ENCODE measurements around the gene SLC4A11. TPM values are rescaled to one million over a fixed set of nuclear protein-coding genes. Genes with fewer than 3 reads are reported as not detected.

SLC4A11 gene
- polyA plus RNA-seq (2012; ENCODE audit: low read depth, missing spikeins), result 0.41 TPM

GRCh38 chr20:3239026-3239866, at the start of gene SLC4A11:
SLC4A11 (minus strand) TSS chr20:3239190; CDS start chr20:3239137, 53 bp downstream.
- TF ChIP-seq POLR2AphosphoS5 (IDR thresholded peaks at IDR 0.05; ENCODE audit: low read depth, low read length) (no peak), PAX5 (IDR thresholded peaks at IDR 0.05; ENCODE audit: insufficient read depth, low read length, severe bottlenecking) (no peak), POLR2A (IDR thresholded peaks at IDR 0.05; ENCODE audit: low read depth, low read length) (no peak), TAF1 (IDR thresholded peaks at IDR 0.05; ENCODE audit: low read depth, low read length) (no peak)
- DNase-seq (ENCODE audit: insufficient read length, low spot score), result peak; percentile 91
- peak; percentile 64 for FAIRE-seq

- no peak for FAIRE-seq
- TF ChIP-seq TAF1 (IDR thresholded peaks at IDR 0.05; ENCODE audit: low read depth, low read length) (no peak), SPI1 (IDR thresholded peaks at IDR 0.05; ENCODE audit: low read depth, low read length) (no peak), POLR2A (IDR thresholded peaks at IDR 0.05; ENCODE audit: low read depth, low read length) (no peak), POU2F2 (IDR thresholded peaks at IDR 0.05; ENCODE audit: low read depth, low read length) (no peak), PAX5 (IDR thresholded peaks at IDR 0.05; ENCODE audit: insufficient read depth, low read length, severe bottlenecking) (no peak), POLR2AphosphoS5 (IDR thresholded peaks at IDR 0.05; ENCODE audit: low read depth, low read length) (no peak)
These were observed 44.3 kb upstream of the SLC4A11 start for GRCh38 chr20:3283222-3283820.

GRCh38 chr20:3282271-3283221, 43.6 kb upstream of the SLC4A11 start:
- FAIRE-seq, result no peak
- DNase-seq (ENCODE audit: insufficient read length, low spot score), result no peak
- TF ChIP-seq POLR2A (IDR thresholded peaks at IDR 0.05; ENCODE audit: low read depth, low read length) (no peak), SPI1 (IDR thresholded peaks at IDR 0.05; ENCODE audit: low read depth, low read length) (no peak), POLR2AphosphoS5 (IDR thresholded peaks at IDR 0.05; ENCODE audit: low read depth, low read length) (no peak), TAF1 (IDR thresholded peaks at IDR 0.05; ENCODE audit: low read depth, low read length) (no peak), PAX5 (IDR thresholded peaks at IDR 0.05; ENCODE audit: insufficient read depth, low read length, severe bottlenecking) (no peak), POU2F2 (IDR thresholded peaks at IDR 0.05; ENCODE audit: low read depth, low read length) (no peak)

More at GRCh38 chr20:3283222-3283820, 44.3 kb upstream of the SLC4A11 start:
- no peak for DNase-seq (ENCODE audit: insufficient read length, low spot score)

GRCh38 chr20:3281437-3281836, 42.4 kb upstream of the SLC4A11 start:
- no peak for TF ChIP-seq PAX5 (IDR thresholded peaks at IDR 0.05; ENCODE audit: insufficient read depth, low read length, severe bottlenecking)
- no peak for TF ChIP-seq SPI1 (IDR thresholded peaks at IDR 0.05; ENCODE audit: low read depth, low read length)
- TF ChIP-seq TAF1 (IDR thresholded peaks at IDR 0.05; ENCODE audit: low read depth, low read length), result no peak
- TF ChIP-seq POLR2A (IDR thresholded peaks at IDR 0.05; ENCODE audit: low read depth, low read length), result no peak
- TF ChIP-seq POLR2AphosphoS5 (IDR thresholded peaks at IDR 0.05; ENCODE audit: low read depth, low read length), result no peak
- TF ChIP-seq POU2F2 (IDR thresholded peaks at IDR 0.05; ENCODE audit: low read depth, low read length), result no peak
- FAIRE-seq, result no peak
- DNase-seq (ENCODE audit: insufficient read length, low spot score), result no peak

- no peak for FAIRE-seq
- DNase-seq (ENCODE audit: insufficient read length, low spot score), result no peak
- TF ChIP-seq SPI1 (IDR thresholded peaks at IDR 0.05; ENCODE audit: low read depth, low read length), result no peak
These were observed 40.8 kb upstream of the SLC4A11 start for GRCh38 chr20:3279761-3280160.

- TF ChIP-seq POLR2AphosphoS5 (IDR thresholded peaks at IDR 0.05; ENCODE audit: low read depth, low read length) (no peak), TAF1 (IDR thresholded peaks at IDR 0.05; ENCODE audit: low read depth, low read length) (no peak), POLR2A (IDR thresholded peaks at IDR 0.05; ENCODE audit: low read depth, low read length) (no peak), PAX5 (IDR thresholded peaks at IDR 0.05; ENCODE audit: insufficient read depth, low read length, severe bottlenecking) (no peak), POU2F2 (IDR thresholded peaks at IDR 0.05; ENCODE audit: low read depth, low read length) (no peak), SPI1 (IDR thresholded peaks at IDR 0.05; ENCODE audit: low read depth, low read length) (no peak)
- no peak for FAIRE-seq
- DNase-seq (ENCODE audit: insufficient read length, low spot score), result no peak
These were observed 38.9 kb upstream of the SLC4A11 start for GRCh38 chr20:3277686-3278465.

GRCh38 chr20:3276680-3277015, 37.7 kb upstream of the SLC4A11 start:
- DNase-seq (ENCODE audit: insufficient read length, low spot score), result no peak
- TF ChIP-seq TAF1 (IDR thresholded peaks at IDR 0.05; ENCODE audit: low read depth, low read length), result no peak

GRCh38 chr20:3275966-3276679, 37.1 kb upstream of the SLC4A11 start:
- no peak for FAIRE-seq
- DNase-seq (ENCODE audit: insufficient read length, low spot score), result no peak
- TF ChIP-seq POLR2A (IDR thresholded peaks at IDR 0.05; ENCODE audit: low read depth, low read length) (no peak), SPI1 (IDR thresholded peaks at IDR 0.05; ENCODE audit: low read depth, low read length) (no peak), PAX5 (IDR thresholded peaks at IDR 0.05; ENCODE audit: insufficient read depth, low read length, severe bottlenecking) (no peak), POU2F2 (IDR thresholded peaks at IDR 0.05; ENCODE audit: low read depth, low read length) (no peak), POLR2AphosphoS5 (IDR thresholded peaks at IDR 0.05; ENCODE audit: low read depth, low read length) (no peak)

More at GRCh38 chr20:3276680-3277015, 37.7 kb upstream of the SLC4A11 start:
- FAIRE-seq, result peak; percentile 55
